PC-9 (cell line): ENCODE data around the gene GIGYF2. TPM values are rescaled to one million over a fixed set of nuclear protein-coding genes. Genes with fewer than 3 reads are reported as not detected.

ENCODE experiments used
- BruUV-seq: library from RNA; stranded (reverse); fragments of 400-500 nt; replicated peaks from 2 replicates; lab custom pipeline; 2021; lab: Mats Ljungman, UMichigan
- CTCF ChIA-PET: fragments of 300-600 bp; sonication (Branson Sonifier 250); formaldehyde crosslinking; loops from one replicate; lab custom pipeline; 2022; ENCODE audit warnings: antibody characterized with exemption; lab: Charles Lee
- POLR2A ChIA-PET: fragments of 300-600 bp; sonication (Branson Sonifier 250); formaldehyde crosslinking; loops from one replicate; lab custom pipeline; 2022; ENCODE audit warnings: antibody characterized with exemption; ENCODE audit not compliant: unreplicated experiment; lab: Charles Lee
- DNase-seq, 2 experiments: peaks; one replicate each; pipeline versions ENCODE4 v3.0.0 to v3.0.0-alpha.2; 2015 to 2022; ENCODE audit warnings: mixed read lengths in 1 of 2
- H2AFZ ChIP-seq: fragments of 200-600 bp; sonication (generic); 2 replicates; pipeline ENCODE4 v1.8.1; 2017; ENCODE audit warnings: antibody characterized with exemption
- H3F3A ChIP-seq: fragments of 200-600 bp; sonication (generic); 2 replicates; pipeline ENCODE4 v1.8.1; 2017; ENCODE audit warnings: antibody characterized with exemption, mild to moderate bottlenecking, low read depth; ENCODE audit not compliant: insufficient read depth
- H3K27ac ChIP-seq: fragments of 200-600 bp; sonication (generic); 2 replicates; pipeline ENCODE4 v1.6.1; 2016; ENCODE audit warnings: mixed run types
- H3K27me3 ChIP-seq: fragments of 200-600 bp; sonication (generic); 2 replicates; pipeline ENCODE4 v1.6.1; 2016; ENCODE audit warnings: low read depth, mixed run types; ENCODE audit not compliant: insufficient read depth
- H3K36me3 ChIP-seq: fragments of 200-600 bp; sonication (generic); 2 replicates; pipeline ENCODE4 v1.6.1; 2016; ENCODE audit warnings: low read depth, mixed run types
- H3K4me1 ChIP-seq: fragments of 200-600 bp; sonication (generic); replicated peaks from 2 replicates; pipeline ENCODE4 v1.6.1; 2016; ENCODE audit warnings: mixed run types; ENCODE audit not compliant: insufficient read depth
- H3K4me2 ChIP-seq: fragments of 200-600 bp; sonication (generic); 2 replicates; pipeline ENCODE4 v1.6.1; 2017; ENCODE audit warnings: mixed run types
- H3K4me3 ChIP-seq: fragments of 200-600 bp; sonication (generic); 2 replicates; pipeline ENCODE4 v1.6.1; 2016; ENCODE audit warnings: mixed run types
- H3K79me2 ChIP-seq: fragments of 200-600 bp; sonication (generic); 2 replicates; pipeline ENCODE4 v1.6.1; 2017; ENCODE audit warnings: low read depth, mixed run types
- H3K9me2 ChIP-seq: fragments of 200-600 bp; sonication (generic); 2 replicates; pipeline ENCODE4 v1.8.1; 2017; ENCODE audit warnings: mild to moderate bottlenecking; ENCODE audit not compliant: insufficient read depth
- H3K9me3 ChIP-seq: fragments of 200-600 bp; sonication (generic); 2 replicates; pipeline ENCODE4 v1.8.1; 2016; ENCODE audit warnings: low read depth; ENCODE audit not compliant: insufficient read depth
- H4K20me1 ChIP-seq: fragments of 200-600 bp; sonication (generic); 2 replicates; pipeline ENCODE4 v1.8.1; 2017; ENCODE audit not compliant: insufficient read depth
- EZH2 ChIP-seq: fragments of 200-600 bp; sonication (generic); IDR thresholded peaks from 2 replicates; pipeline ENCODE4 v1.8.0; 2017; ENCODE audit warnings: antibody characterized with exemption, low read depth
- intact Hi-C: fragments of 100-400 bp; cut with micrococcal nuclease; formaldehyde crosslinking; loops from one replicate; pipeline ENCODE4 v1.10.0; 2022; ENCODE audit not compliant: unreplicated experiment
- total RNA-seq: library from RNA; stranded (reverse); gene quantifications from 2 replicates; pipeline ENCODE4 v1.2.3, GENCODE V29; 2021
- TF ChIP-seq, protein P1 (sequence below): fragments of 200-600 bp; sonication (generic); conservative IDR thresholded peaks from 2 replicates; pipeline ENCODE4 v1.6.1; 2017; ENCODE audit warnings: mixed run types, antibody characterized with exemption, mild to moderate bottlenecking, moderate library complexity

The GIGYF2 gene
- total RNA-seq, 1 experiment from 2014 or later: 86.4 TPM

GRCh38 chr2:232777276-232777675 lies 80.1 kb downstream of the GIGYF2 start:
- Histone ChIP-seq H3K4me2 (no peak overlapping the region), H3F3A (peaks cover 34% of the 10 kb centered on the region), H2AFZ (no peak overlapping the region), H3K4me3 (no peak overlapping the region), H3K79me2 (no peaks in the 10 kb centered on the region), H4K20me1 (no peaks in the 10 kb centered on the region), H3K27me3 (no peaks in the 10 kb centered on the region), H3K9me3 (no peaks in the 10 kb centered on the region), H3K9me2 (no peaks in the 10 kb centered on the region; the same call in 1 of the 2 replicates), H3K4me1 (peaks cover 27% of the 10 kb centered on the region), H3K36me3 (peaks cover 30% of the 10 kb centered on the region), H3K27ac (no peak overlapping the region)
- intact Hi-C loops: no loop called here
- CTCF ChIA-PET: no interaction called here
- TF ChIP-seq, protein P1, sequence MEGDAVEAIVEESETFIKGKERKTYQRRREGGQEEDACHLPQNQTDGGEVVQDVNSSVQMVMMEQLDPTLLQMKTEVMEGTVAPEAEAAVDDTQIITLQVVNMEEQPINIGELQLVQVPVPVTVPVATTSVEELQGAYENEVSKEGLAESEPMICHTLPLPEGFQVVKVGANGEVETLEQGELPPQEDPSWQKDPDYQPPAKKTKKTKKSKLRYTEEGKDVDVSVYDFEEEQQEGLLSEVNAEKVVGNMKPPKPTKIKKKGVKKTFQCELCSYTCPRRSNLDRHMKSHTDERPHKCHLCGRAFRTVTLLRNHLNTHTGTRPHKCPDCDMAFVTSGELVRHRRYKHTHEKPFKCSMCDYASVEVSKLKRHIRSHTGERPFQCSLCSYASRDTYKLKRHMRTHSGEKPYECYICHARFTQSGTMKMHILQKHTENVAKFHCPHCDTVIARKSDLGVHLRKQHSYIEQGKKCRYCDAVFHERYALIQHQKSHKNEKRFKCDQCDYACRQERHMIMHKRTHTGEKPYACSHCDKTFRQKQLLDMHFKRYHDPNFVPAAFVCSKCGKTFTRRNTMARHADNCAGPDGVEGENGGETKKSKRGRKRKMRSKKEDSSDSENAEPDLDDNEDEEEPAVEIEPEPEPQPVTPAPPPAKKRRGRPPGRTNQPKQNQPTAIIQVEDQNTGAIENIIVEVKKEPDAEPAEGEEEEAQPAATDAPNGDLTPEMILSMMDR: no peak
- TF ChIP-seq EZH2: no peak
- POLR2A ChIA-PET: no interaction called here
- no TSS peak for BruUV-seq
- no peak for DNase-seq

GRCh38 chr2:232779465-232779864 lies 82.3 kb downstream of the GIGYF2 start:
- H3K27me3 ChIP-seq: no peaks in the 10 kb centered on the region
- CTCF ChIA-PET: no interaction called here
- H3K27ac ChIP-seq: no peak overlapping the region
- no peak overlapping the region for H2AFZ ChIP-seq
- TF ChIP-seq, protein P1: no peak
- no peaks in the 10 kb centered on the region for H3K79me2 ChIP-seq
- peaks cover 18% of the 10 kb centered on the region for H3K36me3 ChIP-seq
- H3K4me2 ChIP-seq: no peak overlapping the region
- no peak for DNase-seq
- POLR2A ChIA-PET: no interaction called here
- no peaks in the 10 kb centered on the region for H3K9me3 ChIP-seq
- peaks cover 37% of the 10 kb centered on the region for H3F3A ChIP-seq
- no TSS peak for BruUV-seq
- H4K20me1 ChIP-seq: no peaks in the 10 kb centered on the region
- no peak overlapping the region for H3K4me3 ChIP-seq
- no peaks in the 10 kb centered on the region; the same call in 1 of the 2 replicates for H3K9me2 ChIP-seq
- intact Hi-C loops: no loop called here
- H3K4me1 ChIP-seq: peaks cover 27% of the 10 kb centered on the region

DNA sequence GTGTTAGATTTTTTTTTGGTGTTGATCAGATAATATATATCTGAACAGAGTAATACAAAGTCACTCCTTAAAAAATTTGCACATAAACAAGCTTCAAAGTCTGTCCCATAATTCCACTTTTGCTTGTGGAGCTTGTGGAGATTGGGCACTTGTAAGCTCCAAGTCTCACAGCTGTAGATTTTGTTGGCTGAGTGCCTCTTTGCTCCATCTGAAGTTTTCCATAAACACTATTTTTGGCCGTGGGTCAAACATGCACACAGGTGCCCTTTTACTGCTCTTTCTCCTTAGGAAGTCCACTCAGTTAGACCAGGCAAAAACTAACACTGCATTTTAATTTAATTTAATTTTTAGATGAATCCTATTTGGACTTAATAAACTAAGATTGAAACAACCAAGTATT lies 82.8 kb downstream of the GIGYF2 start:
- Histone ChIP-seq H3K4me1 (peaks cover 27% of the 10 kb centered on the region), H2AFZ (no peak overlapping the region), H3K36me3 (peaks cover 13% of the 10 kb centered on the region), H3K4me2 (no peak overlapping the region), H3K27ac (no peak overlapping the region), H3K27me3 (no peaks in the 10 kb centered on the region), H3F3A (peaks cover 37% of the 10 kb centered on the region), H3K4me3 (no peak overlapping the region), H3K9me2 (no peaks in the 10 kb centered on the region; the same call in 1 of the 2 replicates), H3K9me3 (no peaks in the 10 kb centered on the region), H3K79me2 (no peaks in the 10 kb centered on the region), H4K20me1 (no peaks in the 10 kb centered on the region)
- BruUV-seq: no TSS peak
- CTCF ChIA-PET: no interaction called here
- TF ChIP-seq, protein P1: no peak
- no peak for TF ChIP-seq EZH2
- DNase-seq: no peak
- POLR2A ChIA-PET: interaction anchor here (0.6 kb wide), 1 partner anchor 55 kb away, joined by 3 read pairs; no protein-coding TSS in a partner anchor
- intact Hi-C loops: no loop called here
